Posterior cingulate gyrus (tissue), 11 donors: ENCODE results near the gene SEC16B.
A peak's percentile ranks its signal among the peaks of the same experiment; 100 is the strongest.

Experiments used
- DNase-seq, 10 donors: peaks; one replicate each; pipeline versions ENCODE4 v3.0.0 to v3.0.0-alpha.2; 2020 to 2021; ENCODE audit warnings: mixed read lengths in 3 of 10
- intact Hi-C: fragments of 100-400 bp; cut with DNase I; formaldehyde crosslinking; loops from one replicate; pipeline ENCODE4 v1.15.1; 2023

The SEC16B gene

DNA sequence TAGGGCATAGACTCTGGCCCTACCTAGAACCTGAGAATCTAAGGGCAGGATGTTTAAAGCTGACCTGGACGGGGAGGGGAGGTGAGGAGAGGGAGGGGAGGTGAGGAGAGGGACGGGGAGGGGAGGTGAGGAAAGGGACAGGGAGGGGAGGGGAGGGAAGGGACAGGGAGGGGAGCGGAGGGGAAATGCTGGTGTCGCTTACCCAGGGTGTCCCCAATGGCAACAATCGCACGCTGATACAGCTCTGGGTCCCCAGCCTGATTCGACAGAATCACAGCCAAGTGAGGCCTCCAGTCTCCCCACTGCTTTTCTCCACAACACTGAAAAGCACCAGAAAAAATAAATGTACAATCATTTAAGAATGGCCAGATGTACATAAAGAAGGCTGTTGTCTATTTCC lies 22.2 kb downstream of the SEC16B start:
- intact Hi-C loops, result loop anchor here (5.0 to 10.0 kb wide), 2 partner anchors 763 to 1050 kb away; no protein-coding TSS in a partner anchor
- DNase-seq, result no peak

- peak; percentile 47 to 94 (median 67) for DNase-seq
- intact Hi-C loops, result loop anchor here (5.0 to 10.0 kb wide), 2 partner anchors 761 to 1049 kb away; no protein-coding TSS in a partner anchor
Observed at GRCh38 chr1:177945943-177946650, 23.8 kb downstream of the SEC16B start.

DNA sequence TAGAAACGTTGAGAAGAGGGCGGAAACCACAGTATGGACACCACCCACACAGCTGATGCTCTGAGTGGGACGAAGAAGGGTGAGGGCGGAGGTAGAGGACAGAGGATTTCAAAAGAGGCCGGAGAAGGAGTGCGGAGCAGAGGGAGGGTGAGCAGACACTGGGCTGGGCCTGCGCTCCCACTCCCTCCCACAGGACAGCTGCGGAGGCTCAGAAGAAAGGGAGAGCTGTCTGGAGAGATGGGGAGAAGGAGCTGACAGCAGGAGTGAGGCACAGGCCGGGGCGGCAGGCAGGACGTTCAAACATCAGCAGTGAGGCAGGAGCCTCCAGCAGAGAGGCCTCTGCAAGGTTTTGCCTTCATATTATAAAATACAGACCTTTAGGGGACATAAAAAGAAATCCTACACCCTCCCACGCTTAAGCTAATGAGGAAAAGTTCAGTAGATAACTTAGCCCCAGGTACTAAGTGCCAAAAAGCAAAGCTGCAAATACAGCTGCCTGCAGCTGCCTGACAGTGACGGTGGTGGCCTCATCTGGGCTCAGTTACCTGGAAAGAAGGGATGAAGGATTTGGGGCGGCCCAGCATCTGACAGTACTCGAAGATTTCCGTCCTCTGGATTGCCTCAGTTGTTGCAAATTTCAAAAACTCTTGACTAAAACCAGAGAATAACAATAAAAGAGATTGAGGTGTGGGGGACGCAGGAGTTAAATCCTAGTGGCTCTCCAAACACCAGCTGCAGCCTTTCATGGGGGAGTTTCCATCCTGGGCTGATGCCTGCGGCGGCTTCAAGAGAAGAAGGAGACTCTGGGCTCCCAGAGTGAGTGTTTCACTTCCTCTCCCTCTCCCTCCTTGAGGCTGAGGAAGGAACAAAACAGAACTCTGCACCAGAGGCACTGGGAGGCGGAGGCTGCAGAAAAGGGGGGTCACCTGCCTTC lies 25.6 kb downstream of the SEC16B start:
- intact Hi-C loops, result loop anchor here (10.0 kb wide), 1 partner anchor 759 kb away; no protein-coding TSS in a partner anchor
- peak in 7 of 10 donors; percentile 28 to 94 (median 64) for DNase-seq

DNA sequence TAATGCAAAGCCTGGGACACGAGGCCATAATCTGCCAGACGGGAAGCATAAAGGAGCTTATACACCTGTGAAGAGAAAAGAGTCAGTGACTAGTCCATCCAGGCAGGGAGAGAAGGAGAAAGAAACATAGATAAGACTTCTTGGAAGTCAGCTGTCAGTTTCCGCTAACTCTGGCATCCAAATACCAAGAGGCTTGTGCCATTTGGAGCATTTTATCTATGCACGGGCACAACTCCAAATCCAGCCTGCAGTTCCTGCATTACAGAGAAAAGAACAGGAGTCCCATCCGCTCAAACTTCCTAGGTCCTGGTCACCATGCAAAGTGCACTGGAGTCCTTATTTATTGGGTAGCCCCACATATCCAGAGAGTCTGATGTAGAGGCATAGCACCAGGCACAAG lies 27.9 kb downstream of the SEC16B start:
- no peak for DNase-seq
- intact Hi-C loops, result loop anchor here (10.0 kb wide), 1 partner anchor 757 kb away; no protein-coding TSS in a partner anchor

GRCh38 chr1:177940682-177941081 lies 29.2 kb downstream of the SEC16B start:
- intact Hi-C loops, result loop anchor here (10.0 kb wide), 1 partner anchor 756 kb away; no protein-coding TSS in a partner anchor

GRCh38 chr1:177937931-177938330 lies 31.9 kb downstream of the SEC16B start:
- intact Hi-C loops, result no loop called here
- DNase-seq, result no peak

More at GRCh38 chr1:177940682-177941081, 29.2 kb downstream of the SEC16B start:
- no peak for DNase-seq

GRCh38 chr1:177937174-177937770 lies 32.6 kb downstream of the SEC16B start:
- no peak for DNase-seq
- intact Hi-C loops, result no loop called here

GRCh38 chr1:177935638-177936415 lies 34.0 kb downstream of the SEC16B start:
- no peak for DNase-seq
- intact Hi-C loops, result no loop called here

GRCh38 chr1:177934927-177935326 lies 34.9 kb downstream of the SEC16B start:
- intact Hi-C loops, result no loop called here
- no peak for DNase-seq

- intact Hi-C loops, result no loop called here
- no peak for DNase-seq
Observed at GRCh38 chr1:177934461-177934860, 35.4 kb downstream of the SEC16B start.

- intact Hi-C loops, result no loop called here
- no peak for DNase-seq
Observed at GRCh38 chr1:177933881-177934280, 36.0 kb downstream of the SEC16B start.

GRCh38 chr1:177932123-177932522 lies 37.7 kb downstream of the SEC16B start:
- intact Hi-C loops, result no loop called here
- no peak for DNase-seq

GRCh38 chr1:177928952-177929351 lies 40.9 kb downstream of the SEC16B start:
- DNase-seq, result no peak
- intact Hi-C loops, result no loop called here

DNA sequence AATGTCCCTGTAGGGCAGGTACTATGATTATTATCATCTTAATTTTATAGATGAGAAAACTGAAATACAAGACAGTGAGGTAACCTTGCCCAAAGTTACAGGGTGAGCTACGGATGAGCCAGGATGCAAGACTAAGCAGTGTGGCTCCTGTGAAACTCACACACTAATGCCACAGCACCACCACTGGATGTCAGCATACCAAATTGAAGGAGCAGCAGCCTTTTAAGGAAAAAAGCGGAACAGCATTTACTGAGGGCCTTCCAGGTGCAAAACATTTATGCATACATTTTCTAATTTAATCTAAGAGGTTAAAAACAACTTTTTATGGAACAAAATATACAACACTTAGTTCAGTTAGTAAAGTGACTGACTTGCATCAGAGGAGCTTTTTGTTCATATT lies 41.7 kb downstream of the SEC16B start:
- intact Hi-C loops, result no loop called here
- no peak for DNase-seq

- intact Hi-C loops, result no loop called here
- DNase-seq, result no peak
Observed at GRCh38 chr1:177927021-177927596, 42.7 kb downstream of the SEC16B start.

DNA sequence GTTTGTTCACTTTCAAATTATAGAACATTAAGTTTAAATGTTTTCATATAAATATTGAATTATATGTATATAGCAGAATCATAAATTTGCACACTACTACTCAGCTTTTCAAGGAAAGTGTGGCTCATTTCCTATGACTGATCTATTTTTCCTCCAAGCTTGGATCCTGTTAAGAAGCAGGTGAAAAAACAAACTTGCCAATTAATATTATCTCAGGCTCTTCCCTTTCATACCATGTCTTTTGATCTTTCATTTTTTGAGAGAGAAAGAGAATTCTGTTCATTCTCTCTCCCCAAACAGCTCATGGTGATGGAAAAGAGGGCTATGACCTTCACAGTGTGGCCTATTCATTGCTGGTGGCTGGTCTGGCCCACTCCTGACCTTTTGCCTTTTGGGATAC lies 43.7 kb downstream of the SEC16B start:
- intact Hi-C loops, result no loop called here
- no peak for DNase-seq

- intact Hi-C loops, result no loop called here
- no peak for DNase-seq
Observed at GRCh38 chr1:177925006-177925405, 44.9 kb downstream of the SEC16B start.

GRCh38 chr1:177923441-177923840 lies 46.4 kb downstream of the SEC16B start:
- DNase-seq, result no peak
- intact Hi-C loops, result no loop called here

- DNase-seq, result no peak
- intact Hi-C loops, result no loop called here
Observed at GRCh38 chr1:177922209-177922608, 47.6 kb downstream of the SEC16B start.

GRCh38 chr1:177921590-177921989 lies 48.3 kb downstream of the SEC16B start:
- intact Hi-C loops, result no loop called here

More at GRCh38 chr1:177921590-177921989, 48.3 kb downstream of the SEC16B start:
- DNase-seq, result no peak
